K562 treated with DMSO at 1 percent for 48 hours (cell line): ENCODE data around the gene PCDHGB2. TPM values are rescaled to one million over a fixed set of nuclear protein-coding genes. Genes with fewer than 3 reads are reported as not detected.

Source experiments
- total RNA-seq: library from RNA; unstranded; fragments of 300-600 nt; gene quantifications from 2 replicates; pipeline ENCODE4 v1.2.3, GENCODE V29; 2022; ENCODE audit warnings: low replicate concordance; ENCODE audit errors: extremely low read depth

PCDHGB2 gene
- not detected in 2 replicates for total RNA-seq

GRCh38 chr5:141359790-141360426 lies at the start of gene PCDHGB2:
TSS of gene PCDHGB2 (plus strand) at chr5:141359994. CDS start at chr5:141360136, 142 bp downstream.

GRCh38 chr5:141320225-141321169 lies 39.3 kb upstream of the PCDHGB2 start, which contains the start of gene TAF7:
TSS of gene TAF7 (minus strand) at chr5:141320784. CDS start at chr5:141320044, 740 bp downstream.

GRCh38 chr5:141330299-141331080 lies 29.3 kb upstream of the PCDHGB2 start, which contains the start of gene PCDHGA1:
TSS of gene PCDHGA1 (plus strand) at chr5:141330514.

GRCh38 chr5:141338538-141339306 lies 21.1 kb upstream of the PCDHGB2 start, which contains the start of gene PCDHGA2:
TSS of gene PCDHGA2 (plus strand) at chr5:141338760.

GRCh38 chr5:141343242-141343952 lies 16.4 kb upstream of the PCDHGB2 start, which contains the start of gene PCDHGA3:
TSS of gene PCDHGA3 (plus strand) at chr5:141343829. CDS start at chr5:141344034, 205 bp downstream.

DNA sequence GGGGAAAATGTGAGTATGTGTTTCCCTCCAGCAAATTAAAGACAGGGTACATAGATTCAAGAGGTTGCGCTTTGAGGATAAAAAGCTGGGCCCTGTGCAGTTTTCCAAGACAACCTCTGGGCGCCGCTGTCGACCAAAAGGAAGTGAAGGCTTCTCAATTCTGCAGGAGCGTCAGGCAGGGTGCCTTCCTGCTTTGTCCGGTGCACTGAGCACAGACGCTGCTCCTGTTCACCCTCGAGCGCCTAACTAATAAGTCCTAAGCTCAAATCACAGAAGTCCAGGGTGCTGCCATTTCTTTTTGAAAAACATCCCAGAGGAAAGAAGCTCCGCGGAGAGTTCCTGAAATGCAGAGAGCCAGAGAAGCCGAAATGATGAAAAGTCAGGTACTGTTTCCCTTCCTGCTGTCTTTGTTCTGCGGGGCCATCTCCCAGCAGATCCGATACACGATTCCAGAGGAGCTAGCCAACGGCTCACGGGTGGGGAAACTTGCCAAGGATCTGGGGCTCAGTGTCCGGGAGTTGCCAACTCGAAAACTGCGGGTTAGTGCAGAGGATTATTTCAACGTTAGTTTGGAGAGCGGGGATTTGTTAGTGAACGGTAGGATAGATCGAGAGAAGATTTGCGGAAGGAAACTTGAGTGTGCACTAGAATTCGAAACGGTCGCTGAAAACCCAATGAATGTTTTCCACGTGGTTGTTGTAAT lies 9.7 kb upstream of the PCDHGB2 start, which contains the start of gene PCDHGB1:
PCDHGB1 (plus strand) TSS at position 183 of the 703 bp plus-strand sequence; CDS start at position 345, 162 bp downstream.

DNA sequence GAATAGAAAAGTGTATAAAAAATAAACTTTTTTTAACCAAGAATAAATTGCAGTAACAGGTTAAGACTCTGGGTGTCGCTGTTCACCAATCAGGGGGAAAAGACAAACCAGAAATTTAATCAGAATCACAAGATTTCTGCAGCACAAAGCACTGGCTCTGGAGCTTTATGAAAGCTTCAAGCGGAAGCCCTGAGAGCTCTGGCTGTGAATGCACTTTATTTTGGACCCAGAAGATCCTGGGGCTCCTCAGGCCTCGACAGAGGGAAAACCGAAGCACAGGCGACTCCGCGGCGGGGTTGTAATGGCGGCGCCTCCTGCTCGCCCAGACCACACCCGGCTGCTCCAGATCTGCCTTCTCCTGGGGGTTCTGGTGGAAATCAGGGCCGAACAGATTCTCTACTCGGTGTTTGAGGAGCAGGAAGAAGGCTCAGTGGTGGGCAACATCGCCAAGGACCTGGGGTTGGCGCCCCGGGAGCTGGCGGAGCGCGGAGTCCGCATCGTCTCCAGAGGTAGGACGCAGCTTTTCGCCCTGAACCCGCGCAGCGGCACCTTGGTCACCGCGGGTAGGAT lies 4.8 kb upstream of the PCDHGB2 start, which contains the start of gene PCDHGA4:
PCDHGA4 (plus strand) TSS at position 122 of the 570 bp plus-strand sequence; CDS start at position 209, 87 bp downstream.

GRCh38 chr5:141363952-141364660 lies 4.3 kb downstream of the PCDHGB2 start, which contains the start of gene PCDHGA5:
TSS of gene PCDHGA5 (plus strand) at chr5:141364162. CDS start at chr5:141364331, 169 bp downstream.

GRCh38 chr5:141369994-141370848 lies 10.4 kb downstream of the PCDHGB2 start, which contains the start of gene PCDHGB3:
TSS of gene PCDHGB3 (plus strand) at chr5:141370242. CDS start at chr5:141370395, 153 bp downstream.

DNA sequence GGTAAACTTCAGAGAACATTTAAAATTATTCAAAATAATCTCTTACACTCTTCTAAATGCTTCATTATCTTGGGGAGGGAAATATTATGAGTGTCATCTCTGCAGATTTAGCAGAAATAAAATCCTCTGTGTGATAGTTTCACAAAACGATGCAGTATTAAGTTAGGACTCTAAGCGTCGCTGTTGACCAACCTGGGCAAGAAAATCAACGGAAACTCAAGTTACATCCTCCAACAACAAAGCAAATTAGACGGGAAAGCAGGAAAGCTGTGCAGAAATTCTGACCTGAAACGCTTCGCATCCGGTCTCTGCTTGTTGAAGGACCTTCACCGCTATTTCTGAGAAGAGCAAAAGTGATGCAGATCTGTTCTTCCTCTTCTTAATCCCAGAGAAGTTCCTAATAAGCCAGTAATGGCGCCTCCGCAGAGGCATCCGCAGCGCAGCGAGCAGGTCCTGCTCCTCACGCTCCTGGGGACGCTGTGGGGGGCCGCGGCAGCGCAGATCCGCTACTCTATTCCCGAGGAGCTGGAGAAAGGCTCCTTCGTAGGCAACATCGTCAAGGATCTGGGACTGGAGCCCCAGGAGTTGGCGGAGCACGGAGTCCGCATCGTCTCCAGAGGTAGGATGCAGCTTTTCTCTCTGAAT lies 14.0 kb downstream of the PCDHGB2 start, which contains the start of gene PCDHGA6:
PCDHGA6 (plus strand) TSS at position 219 of the 645 bp plus-strand sequence; CDS start at position 412, 193 bp downstream.

GRCh38 chr5:141382469-141383294 lies 22.9 kb downstream of the PCDHGB2 start, which contains the start of gene PCDHGA7:
TSS of gene PCDHGA7 (plus strand) at chr5:141382742. CDS start at chr5:141382900, 158 bp downstream.

DNA sequence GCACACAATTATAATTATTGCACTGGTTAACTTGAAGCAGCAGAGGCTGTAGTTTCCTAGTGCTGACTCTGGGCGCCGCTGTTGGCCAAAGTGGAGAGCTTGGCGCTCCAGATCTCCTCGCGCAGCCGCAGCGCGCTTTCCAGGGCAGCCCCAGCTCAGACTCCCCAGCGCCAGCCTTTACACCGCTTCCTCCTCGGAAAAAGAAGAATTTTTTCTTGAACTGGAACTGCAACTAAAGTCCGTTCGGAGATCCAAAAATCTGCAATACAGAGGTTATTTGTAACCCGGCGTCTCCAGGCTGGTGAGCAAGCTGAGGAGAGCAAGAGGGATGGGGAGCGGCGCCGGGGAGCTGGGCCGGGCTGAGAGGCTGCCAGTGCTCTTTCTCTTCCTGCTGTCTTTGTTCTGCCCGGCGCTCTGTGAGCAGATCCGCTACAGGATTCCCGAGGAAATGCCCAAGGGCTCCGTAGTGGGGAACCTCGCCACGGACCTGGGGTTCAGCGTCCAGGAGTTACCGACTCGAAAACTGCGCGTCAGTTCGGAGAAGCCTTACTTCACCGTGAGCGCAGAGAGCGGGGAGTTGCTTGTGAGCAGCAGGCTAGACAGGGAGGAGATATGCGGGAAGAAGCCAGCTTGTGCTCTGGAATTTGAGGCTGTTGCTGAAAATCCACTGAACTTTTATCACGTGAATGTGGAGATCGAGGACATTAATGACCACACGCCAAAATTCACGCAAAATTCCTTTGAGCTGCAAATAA lies 27.9 kb downstream of the PCDHGB2 start, which contains the start of gene PCDHGB4:
PCDHGB4 (plus strand) TSS at position 142 of the 755 bp plus-strand sequence; CDS start at position 329, 187 bp downstream.

DNA sequence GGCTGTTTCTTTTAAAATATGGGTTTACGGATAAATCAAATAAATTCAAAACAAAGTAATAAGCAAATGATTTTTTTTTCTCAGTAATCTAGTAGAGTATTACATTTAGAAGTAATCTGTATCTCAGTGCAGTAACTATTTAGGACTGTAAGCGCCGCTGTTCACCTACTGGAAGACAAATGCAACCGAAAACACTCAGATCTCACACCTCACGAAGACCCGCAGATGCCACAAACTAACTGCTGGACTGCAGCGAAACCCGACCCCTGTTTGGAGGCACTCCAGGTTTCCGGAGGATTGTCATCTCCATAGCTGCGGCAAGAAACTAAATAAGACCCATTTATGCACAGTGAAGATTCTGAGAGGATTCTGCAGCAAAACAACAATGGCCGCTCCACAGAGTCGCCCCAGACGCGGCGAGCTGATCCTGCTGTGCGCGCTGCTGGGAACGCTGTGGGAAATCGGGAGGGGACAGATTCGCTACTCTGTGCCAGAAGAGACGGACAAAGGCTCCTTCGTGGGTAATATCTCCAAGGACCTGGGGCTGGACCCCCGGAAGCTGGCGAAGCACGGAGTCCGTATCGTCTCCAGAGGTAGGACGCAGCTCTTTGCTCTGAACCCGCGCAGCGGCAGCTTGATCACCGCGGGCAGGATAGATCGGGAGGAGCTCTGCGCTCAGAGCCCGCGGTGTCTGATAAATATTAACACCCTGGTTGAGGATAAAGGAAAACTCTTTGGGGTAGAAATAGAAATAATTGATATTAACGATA lies 32.8 kb downstream of the PCDHGB2 start, which contains the start of gene PCDHGA8:
PCDHGA8 (plus strand) TSS at position 205 of the 770 bp plus-strand sequence; CDS start at position 386, 181 bp downstream.

